ENCODE data around the gene POLG2. TPM values are rescaled to one million over a fixed set of nuclear protein-coding genes. Genes with fewer than 3 reads are reported as not detected.
"Not testable (repeated sequence)": the region's sequence is repeated elsewhere in the genome, so short reads cannot be mapped to it uniquely, and the experiment has no call there.

The POLG2 gene
- total RNA-seq, 4 donors from 2014 or later, result 6.3 to 27.3 (median 13.7) TPM

DNA sequence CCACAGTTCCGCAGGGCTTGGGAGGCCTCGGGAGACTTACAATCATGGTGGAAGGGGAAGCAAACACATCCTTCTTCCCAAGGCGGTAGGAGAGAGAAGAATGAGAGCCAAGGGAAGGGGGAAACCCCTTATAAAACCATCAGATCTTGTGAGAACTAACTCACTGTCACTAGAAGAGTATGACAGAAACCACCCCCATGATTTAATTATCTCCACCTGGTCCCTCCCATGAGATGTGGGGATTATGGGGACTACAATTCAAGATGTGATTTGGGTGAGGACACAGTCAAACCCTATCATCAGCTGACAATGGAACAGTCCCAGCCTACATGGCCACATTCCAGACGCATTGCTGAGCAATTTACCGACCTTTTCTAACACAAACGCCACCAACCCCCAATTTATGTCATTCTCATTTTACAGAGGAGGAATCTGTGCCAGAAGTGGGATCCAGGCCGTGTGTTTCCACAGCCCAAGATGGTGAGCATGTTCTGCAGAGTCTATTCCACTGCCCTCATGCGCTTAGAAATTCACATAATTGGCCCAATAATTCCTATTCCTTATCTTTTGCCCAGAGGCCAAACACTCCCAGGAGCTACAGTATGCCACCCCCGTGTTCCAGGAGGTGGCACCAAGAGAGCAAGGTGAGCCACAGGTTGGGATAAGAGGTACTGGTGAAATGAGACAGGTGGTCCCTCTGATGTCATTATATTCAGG is 30.7 kb downstream of the POLG2 start:
- TF ChIP-seq, protein P1, sequence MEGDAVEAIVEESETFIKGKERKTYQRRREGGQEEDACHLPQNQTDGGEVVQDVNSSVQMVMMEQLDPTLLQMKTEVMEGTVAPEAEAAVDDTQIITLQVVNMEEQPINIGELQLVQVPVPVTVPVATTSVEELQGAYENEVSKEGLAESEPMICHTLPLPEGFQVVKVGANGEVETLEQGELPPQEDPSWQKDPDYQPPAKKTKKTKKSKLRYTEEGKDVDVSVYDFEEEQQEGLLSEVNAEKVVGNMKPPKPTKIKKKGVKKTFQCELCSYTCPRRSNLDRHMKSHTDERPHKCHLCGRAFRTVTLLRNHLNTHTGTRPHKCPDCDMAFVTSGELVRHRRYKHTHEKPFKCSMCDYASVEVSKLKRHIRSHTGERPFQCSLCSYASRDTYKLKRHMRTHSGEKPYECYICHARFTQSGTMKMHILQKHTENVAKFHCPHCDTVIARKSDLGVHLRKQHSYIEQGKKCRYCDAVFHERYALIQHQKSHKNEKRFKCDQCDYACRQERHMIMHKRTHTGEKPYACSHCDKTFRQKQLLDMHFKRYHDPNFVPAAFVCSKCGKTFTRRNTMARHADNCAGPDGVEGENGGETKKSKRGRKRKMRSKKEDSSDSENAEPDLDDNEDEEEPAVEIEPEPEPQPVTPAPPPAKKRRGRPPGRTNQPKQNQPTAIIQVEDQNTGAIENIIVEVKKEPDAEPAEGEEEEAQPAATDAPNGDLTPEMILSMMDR (IDR thresholded peaks at IDR 0.05), result no peak
- DNase-seq (ENCODE audit: low spot score) (no peak), ATAC-seq (ENCODE audit: low FRiP score) (no peak)

DNA sequence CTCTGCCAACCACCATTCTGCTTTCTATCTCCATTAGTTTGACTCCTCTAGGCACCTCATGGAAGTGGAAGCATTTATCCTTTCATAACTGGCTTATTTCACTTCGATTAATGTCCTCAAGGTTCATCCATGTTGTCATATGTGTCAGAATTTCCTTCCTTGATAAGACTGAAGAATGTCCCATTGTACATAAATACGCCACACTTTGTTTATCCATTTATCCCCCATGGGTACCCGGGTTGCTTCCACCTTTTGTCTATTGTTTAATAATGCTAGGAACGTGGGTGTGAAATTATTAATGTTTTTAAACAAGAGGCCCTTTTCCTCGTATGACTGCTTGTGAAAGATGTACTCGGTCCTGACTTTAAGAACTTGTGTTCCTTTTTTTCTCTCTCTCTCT is 35.1 kb downstream of the POLG2 start:
- no peak for ATAC-seq (ENCODE audit: low FRiP score)
- DNase-seq (ENCODE audit: low spot score), result no peak
- TF ChIP-seq, protein P1 (IDR thresholded peaks at IDR 0.05), result no peak

DNA sequence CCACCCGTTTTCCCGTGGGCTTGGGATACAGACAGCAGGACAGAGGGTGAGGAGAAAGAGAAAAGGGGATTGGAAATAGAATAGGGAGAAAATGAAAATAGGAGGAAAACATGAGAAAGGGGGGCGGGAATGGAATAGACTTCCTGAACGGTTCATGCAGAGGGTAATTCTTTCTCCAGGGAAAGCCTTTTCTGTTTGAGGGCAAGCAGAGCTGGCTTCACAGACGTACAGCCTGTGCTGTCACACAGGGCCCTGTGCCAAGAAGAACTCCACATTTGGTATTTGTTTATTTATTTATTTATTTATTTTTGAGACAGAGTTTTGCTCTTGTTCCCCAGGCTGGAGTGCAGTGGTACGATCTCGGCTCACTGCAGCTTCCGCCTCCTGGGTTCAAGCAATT is 35.9 kb downstream of the POLG2 start:
- TF ChIP-seq, protein P1 (IDR thresholded peaks at IDR 0.05), result no peak
- no peak for ATAC-seq (ENCODE audit: low FRiP score)
- no peak for DNase-seq (ENCODE audit: low spot score)

DNA sequence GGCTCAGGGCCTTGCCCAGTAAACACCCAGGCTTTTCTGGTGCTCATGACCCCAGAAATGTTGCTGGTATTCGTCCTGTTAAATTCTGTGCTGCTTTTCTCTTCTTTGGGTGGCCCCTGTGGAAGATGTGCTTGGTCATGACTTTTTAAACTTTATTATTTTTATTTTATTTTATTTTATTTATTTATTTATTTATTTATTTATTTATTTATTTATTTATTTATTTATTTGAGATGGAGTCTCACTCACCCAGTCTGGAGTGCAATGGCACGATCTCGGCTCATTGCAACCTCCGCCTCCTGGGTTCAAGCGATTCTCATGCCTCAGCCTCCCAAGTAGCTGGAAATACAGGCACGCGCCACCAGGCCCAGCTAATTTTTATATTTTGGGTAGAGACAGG is 37.0 kb downstream of the POLG2 start:
- not testable (repeated sequence) for ATAC-seq (ENCODE audit: low FRiP score); DNase-seq (ENCODE audit: low spot score)

DNA sequence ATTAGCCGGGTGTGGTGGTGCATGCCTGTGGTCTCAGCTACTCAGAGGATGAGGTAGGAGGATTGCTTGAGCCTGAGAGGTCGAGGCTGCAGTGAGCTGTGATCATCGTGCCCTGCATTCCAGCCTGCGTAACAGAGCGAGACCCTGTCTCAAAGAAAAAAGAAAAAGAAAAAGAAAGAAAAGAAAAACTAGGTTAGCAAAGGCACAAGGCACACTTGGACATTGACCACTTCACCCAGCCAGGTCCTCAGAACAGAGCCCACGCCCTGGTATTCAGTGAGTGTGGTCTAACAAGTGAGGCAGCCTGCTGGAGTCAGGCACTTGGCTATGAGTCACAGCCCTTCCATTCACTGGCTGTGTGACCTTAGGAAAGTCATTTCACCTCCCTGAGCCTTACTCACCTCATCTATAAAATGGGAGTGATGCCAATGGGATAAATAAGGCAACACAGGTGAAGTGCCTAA is 37.5 kb downstream of the POLG2 start:
- no peak for ATAC-seq (ENCODE audit: low FRiP score)
- TF ChIP-seq, protein P1 (IDR thresholded peaks at IDR 0.05), result no peak
- no peak for DNase-seq (ENCODE audit: low spot score)

DNA sequence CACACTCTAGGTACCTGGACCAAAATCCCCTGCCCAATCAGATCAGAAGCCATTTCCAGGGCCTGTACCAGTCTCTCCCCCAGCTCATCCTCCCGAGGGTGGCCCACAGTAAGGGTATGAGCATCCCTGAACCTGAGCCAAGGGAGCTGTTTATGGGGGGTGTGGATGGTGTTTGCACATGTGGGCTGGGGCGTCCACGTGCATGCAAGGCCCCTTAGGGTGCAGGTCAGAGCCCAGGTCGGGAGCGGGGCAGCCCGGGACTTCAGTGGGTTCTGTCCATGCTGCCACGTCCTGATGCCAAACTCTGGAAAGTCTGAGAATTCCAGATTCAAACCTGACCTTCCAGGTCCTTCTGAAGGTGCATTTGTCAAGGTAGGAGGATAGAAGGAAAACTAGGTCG is 38.1 kb downstream of the POLG2 start:
- TF ChIP-seq, protein P1 (IDR thresholded peaks at IDR 0.05), result no peak
- DNase-seq (ENCODE audit: low spot score), result no peak
- ATAC-seq (ENCODE audit: low FRiP score), result no peak

DNA sequence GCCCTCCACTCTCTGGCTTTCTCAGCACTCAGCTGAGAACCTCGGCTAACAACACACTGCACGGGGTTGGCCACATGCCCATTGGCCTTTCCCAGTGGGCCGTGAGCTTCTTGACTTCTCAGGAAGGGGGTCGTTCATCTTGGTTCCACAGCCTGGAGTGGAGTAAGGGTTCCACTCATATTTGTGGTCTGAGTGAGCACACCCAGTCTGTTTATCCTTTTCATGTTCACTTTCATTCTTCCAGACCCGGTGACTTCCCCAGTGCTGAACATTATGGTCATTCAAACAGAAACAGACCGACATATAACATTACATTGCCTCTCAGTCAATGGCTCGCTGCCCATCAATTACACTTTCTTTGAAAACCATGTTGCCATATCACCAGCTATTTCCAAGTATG is 39.7 kb downstream of the POLG2 start:
- DNase-seq (ENCODE audit: low spot score), result no peak
- no peak for ATAC-seq (ENCODE audit: low FRiP score)
- TF ChIP-seq, protein P1 (IDR thresholded peaks at IDR 0.05), result no peak
